ACC112 (cell line): ENCODE results near the gene SH3D21.

Experiments used
- H2AFZ ChIP-seq: fragments of 200-600 bp; sonication (generic); one replicate; pipeline ENCODE4 v1.6.0; 2017; ENCODE audit warnings: antibody characterized with exemption, low read length; ENCODE audit not compliant: unreplicated experiment
- H3K27ac ChIP-seq: fragments of 200-600 bp; sonication (generic); 2 replicates; pipeline ENCODE4 v1.5.1; 2014; ENCODE audit warnings: low read depth, mild to moderate bottlenecking, antibody characterized with exemption, low read length, moderate library complexity
- H3K27me3 ChIP-seq: fragments of 200-600 bp; sonication (generic); 2 replicates; pipeline ENCODE4 v1.6.1; 2014; ENCODE audit warnings: mild to moderate bottlenecking, antibody characterized with exemption, low read length, moderate library complexity, mixed read lengths; ENCODE audit not compliant: insufficient read depth
- H3K36me3 ChIP-seq: fragments of 200-600 bp; sonication (generic); 2 replicates; pipeline ENCODE4 v1.6.1; 2016; ENCODE audit warnings: mild to moderate bottlenecking, antibody characterized with exemption, low read length, moderate library complexity, mixed read lengths; ENCODE audit not compliant: insufficient read depth
- H3K4me1 ChIP-seq: fragments of 200-600 bp; sonication (generic); one replicate; pipeline ENCODE4 v1.6.1; 2016; ENCODE audit warnings: low read length, mixed read lengths; ENCODE audit not compliant: insufficient read depth, unreplicated experiment, control insufficient read depth
- H3K4me3 ChIP-seq: fragments of 200-600 bp; sonication (generic); 2 replicates; pipeline ENCODE4 v1.5.1; 2014; ENCODE audit warnings: mild to moderate bottlenecking, low read depth, low read length
- H3K79me2 ChIP-seq: fragments of 200-600 bp; sonication (generic); one replicate; pipeline ENCODE4 v1.6.0; 2016; ENCODE audit warnings: low read length; ENCODE audit not compliant: control insufficient read depth, unreplicated experiment, insufficient read depth

Gene SH3D21

GRCh38 chr1:36303244-36303643 lies 2.9 kb upstream of the SH3D21 start:
- Histone ChIP-seq H3K27ac (no peak overlapping the region), H3K4me3 (no peak overlapping the region), H2AFZ (no peak overlapping the region), H3K27me3 (no peaks in the 10 kb centered on the region), H3K36me3 (peaks cover 13% of the 10 kb centered on the region; the same call in 1 of the 2 replicates), H3K79me2 (peaks cover 8% of the 10 kb centered on the region), H3K4me1 (peaks cover 30% of the 10 kb centered on the region)

DNA sequence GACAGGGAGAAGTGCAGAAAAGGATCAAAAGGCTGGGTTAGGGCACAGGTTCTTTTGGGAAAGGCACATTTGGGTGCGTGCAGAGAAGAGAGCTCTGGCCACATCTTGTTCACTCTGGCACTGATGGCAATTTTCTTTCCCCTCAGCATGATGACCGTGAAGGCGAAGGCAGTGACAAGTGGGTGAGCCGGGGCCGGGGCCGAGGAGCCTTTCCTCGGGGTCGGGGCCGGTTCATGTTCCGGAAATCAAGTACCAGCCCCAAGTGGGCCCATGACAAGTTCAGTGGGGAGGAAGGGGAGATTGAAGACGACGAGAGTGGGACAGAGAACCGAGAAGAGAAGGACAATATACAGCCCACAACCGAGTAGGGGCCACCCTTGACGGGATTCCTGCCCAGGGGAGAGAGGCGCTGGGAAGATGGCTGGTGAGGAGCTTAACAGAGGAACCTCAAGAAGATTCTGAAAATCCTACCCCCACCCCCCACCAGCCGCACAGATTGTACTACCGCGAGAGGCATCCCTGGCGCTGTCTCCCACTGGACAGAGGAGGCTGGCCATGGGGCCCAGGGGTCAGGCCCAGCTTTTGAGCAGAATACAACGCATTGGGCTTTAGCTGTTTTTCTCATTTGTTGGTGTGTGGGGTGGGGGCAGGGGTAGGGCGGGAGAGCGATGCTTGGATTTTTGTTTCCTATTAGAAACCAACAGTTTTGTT lies 2.4 kb upstream of the SH3D21 start:
- Histone ChIP-seq H3K27me3 (no peaks in the 10 kb centered on the region), H3K27ac (no peak overlapping the region), H3K4me1 (peaks cover 30% of the 10 kb centered on the region), H2AFZ (no peak overlapping the region), H3K4me3 (no peak overlapping the region), H3K79me2 (peaks cover 9% of the 10 kb centered on the region), H3K36me3 (peaks cover 10% of the 10 kb centered on the region; the same call in 1 of the 2 replicates)

DNA sequence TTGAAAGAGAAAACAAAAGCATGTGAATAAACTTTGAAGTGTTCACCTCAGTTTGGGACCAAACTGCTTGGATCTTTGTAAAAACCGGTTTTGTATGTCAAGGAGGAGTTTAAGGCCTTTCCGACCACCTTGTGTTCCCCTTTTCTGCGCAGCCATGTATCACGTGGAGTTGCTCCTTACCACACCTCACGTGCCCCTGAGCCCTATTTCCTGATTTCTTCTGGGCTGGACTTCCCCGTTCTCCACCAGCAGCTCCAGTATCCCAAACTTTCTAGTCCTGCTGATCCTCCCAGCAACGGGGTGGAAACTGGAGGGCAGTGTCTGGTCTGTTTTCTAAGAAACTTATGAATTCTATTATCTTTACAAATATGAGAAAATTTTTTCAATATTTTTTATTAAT lies 1.6 kb upstream of the SH3D21 start:
- no peaks in the 10 kb centered on the region for H3K27me3 ChIP-seq
- peaks cover 9% of the 10 kb centered on the region for H3K79me2 ChIP-seq
- H2AFZ ChIP-seq = no peak overlapping the region
- no peak overlapping the region for H3K27ac ChIP-seq
- peaks cover 26% of the 10 kb centered on the region for H3K4me1 ChIP-seq
- no peak overlapping the region for H3K4me3 ChIP-seq
- H3K36me3 ChIP-seq = peaks cover 10% of the 10 kb centered on the region; the same call in 1 of the 2 replicates

- peaks cover 9% of the 10 kb centered on the region for H3K79me2 ChIP-seq
- H3K36me3 ChIP-seq = peaks cover 10% of the 10 kb centered on the region; the same call in 1 of the 2 replicates
- peaks cover 21% of the 10 kb centered on the region for H3K4me1 ChIP-seq
- H3K27ac ChIP-seq = no peak overlapping the region
- H3K4me3 ChIP-seq = no peak overlapping the region
- no peak overlapping the region for H2AFZ ChIP-seq
- H3K27me3 ChIP-seq = no peaks in the 10 kb centered on the region
These were observed 926 bp upstream of the SH3D21 start for GRCh38 chr1:36304970-36305914.

GRCh38 chr1:36305915-36306209 lies 306 bp upstream of the SH3D21 start:
- peaks cover 10% of the 10 kb centered on the region; the same call in 1 of the 2 replicates for H3K36me3 ChIP-seq
- H3K27me3 ChIP-seq = no peaks in the 10 kb centered on the region

GRCh38 chr1:36306902-36307456 lies 811 bp downstream of the SH3D21 start:
- H3K27ac ChIP-seq = no peak overlapping the region
- peaks cover 1% of the 10 kb centered on the region; the same call in 1 of the 2 replicates for H3K36me3 ChIP-seq
- H3K4me1 ChIP-seq = peaks cover 12% of the 10 kb centered on the region
- peak overlapping the region; percentile 87 for H3K4me3 ChIP-seq
- H2AFZ ChIP-seq = peak overlapping the region; percentile 58
- peaks cover 9% of the 10 kb centered on the region for H3K79me2 ChIP-seq
- H3K27me3 ChIP-seq = no peaks in the 10 kb centered on the region

More at GRCh38 chr1:36305915-36306209, 306 bp upstream of the SH3D21 start:
- Histone ChIP-seq H3K4me3 (no peak overlapping the region), H2AFZ (no peak overlapping the region), H3K4me1 (peaks cover 15% of the 10 kb centered on the region), H3K27ac (no peak overlapping the region), H3K79me2 (peaks cover 9% of the 10 kb centered on the region)

GRCh38 chr1:36307601-36308330 lies 1.6 kb downstream of the SH3D21 start:
- Histone ChIP-seq H3K4me3 (peak overlapping the region; percentile 87), H3K36me3 (peaks cover 3% of the 10 kb centered on the region), H3K4me1 (peaks cover 12% of the 10 kb centered on the region), H2AFZ (no peak overlapping the region), H3K79me2 (peaks cover 9% of the 10 kb centered on the region), H3K27ac (no peak overlapping the region), H3K27me3 (no peaks in the 10 kb centered on the region)

DNA sequence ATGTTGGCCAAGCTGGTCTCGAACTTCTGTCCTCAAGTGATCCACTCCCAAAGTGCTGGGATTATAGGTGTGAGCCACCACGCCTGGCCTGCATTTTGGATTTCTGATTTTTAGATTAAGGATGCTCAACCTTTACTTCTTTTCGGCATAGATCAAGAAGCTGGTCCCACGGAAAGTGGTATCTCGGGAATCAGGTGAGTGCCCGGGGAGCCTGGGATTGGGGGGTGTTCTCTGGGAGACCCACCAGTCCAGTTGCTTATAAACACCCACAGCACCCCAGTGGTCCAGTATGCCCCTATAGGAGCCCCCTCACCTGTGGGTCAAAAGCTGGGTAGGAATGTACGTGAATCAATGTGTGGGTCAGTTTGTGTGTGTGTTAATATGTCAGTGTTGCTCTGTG lies 3.2 kb downstream of the SH3D21 start:
- H3K27me3 ChIP-seq = no peaks in the 10 kb centered on the region
- H3K36me3 ChIP-seq = peaks cover 3% of the 10 kb centered on the region; the same call in 1 of the 2 replicates
- H2AFZ ChIP-seq = no peak overlapping the region
- H3K4me1 ChIP-seq = peaks cover 12% of the 10 kb centered on the region
- no peak overlapping the region for H3K27ac ChIP-seq
- no peak overlapping the region for H3K4me3 ChIP-seq
- peaks cover 9% of the 10 kb centered on the region for H3K79me2 ChIP-seq

DNA sequence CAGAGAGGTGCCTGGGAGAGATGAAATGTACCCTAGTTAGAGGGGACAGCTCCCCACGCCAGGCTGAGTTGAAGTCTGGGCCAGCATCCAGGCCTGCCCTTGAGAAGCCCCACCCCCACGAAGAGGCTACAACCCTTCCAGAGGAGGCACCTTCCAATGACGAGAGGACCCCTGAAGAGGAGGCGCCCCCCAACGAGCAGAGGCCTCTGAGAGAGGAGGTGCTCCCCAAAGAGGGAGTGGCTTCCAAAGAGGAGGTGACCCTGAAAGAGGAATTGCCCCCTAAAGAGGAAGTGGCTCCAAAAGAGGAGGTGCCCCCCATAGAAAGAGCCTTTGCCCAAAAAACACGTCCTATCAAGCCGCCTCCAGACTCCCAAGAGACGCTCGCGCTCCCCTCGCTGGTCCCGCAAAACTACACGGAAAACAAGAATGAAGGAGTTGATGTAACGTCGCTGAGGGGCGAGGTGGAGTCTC lies 14.2 kb downstream of the SH3D21 start:
- Histone ChIP-seq H2AFZ (no peak overlapping the region), H3K4me1 (peaks cover 26% of the 10 kb centered on the region), H3K79me2 (peaks cover 4% of the 10 kb centered on the region), H3K27ac (no peak overlapping the region), H3K4me3 (no peak overlapping the region), H3K27me3 (no peaks in the 10 kb centered on the region), H3K36me3 (no peaks in the 10 kb centered on the region)

DNA sequence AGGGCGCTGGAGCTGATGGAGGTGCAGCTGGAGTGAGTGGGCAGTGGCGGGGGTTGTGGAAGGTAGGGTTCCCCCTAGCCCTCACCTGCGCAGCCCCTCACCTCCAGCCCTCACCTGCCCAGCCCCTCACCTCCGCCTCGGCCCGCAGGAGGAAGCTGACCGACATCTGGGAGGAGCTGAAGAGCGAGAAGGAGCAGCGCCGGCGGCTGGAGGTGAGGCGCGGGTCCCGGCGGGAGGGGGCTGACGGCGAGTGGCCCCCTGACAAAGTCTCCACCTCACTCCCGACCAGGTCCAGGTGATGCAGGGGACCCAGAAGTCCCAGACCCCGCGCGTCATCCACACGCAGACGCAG lies 14.6 kb downstream of the SH3D21 start:
- Histone ChIP-seq H3K79me2 (peaks cover 4% of the 10 kb centered on the region), H3K4me3 (peak overlapping the region; percentile 95), H3K27me3 (no peaks in the 10 kb centered on the region), H3K27ac (peak overlapping the region; percentile 88), H3K4me1 (peaks cover 26% of the 10 kb centered on the region), H3K36me3 (no peaks in the 10 kb centered on the region), H2AFZ (no peak overlapping the region)
